Measurements from ENCODE around the gene ERG. TPM values are rescaled to one million over a fixed set of nuclear protein-coding genes. Genes with fewer than 3 reads are reported as not detected.

The ERG gene
- total RNA-seq, 1 experiment from 2014 or later, result 0.11 TPM

- Histone ChIP-seq H3K4me2 (ENCODE audit: insufficient read depth, insufficient read length, low read length) (no peak overlapping the region), H2BK5ac (ENCODE audit: insufficient read length, low read length) (no peak overlapping the region), H3K23me2 (ENCODE audit: insufficient read length, low read depth, low read length, poor library complexity, severe bottlenecking) (no peaks in the 10 kb centered on the region), H3K9ac (ENCODE audit: extremely low read depth, insufficient read length, low read length) (no peak overlapping the region), H3K4ac (ENCODE audit: low read depth, low read length) (no peak overlapping the region), H3K14ac (ENCODE audit: insufficient read depth, low read length) (no peak overlapping the region), H3K4me1 (ENCODE audit: insufficient read depth, low read length) (no peaks in the 10 kb centered on the region), H2BK12ac (ENCODE audit: insufficient read length, low read depth, low read length) (no peak overlapping the region), H2BK120ac (ENCODE audit: low read depth, low read length, poor library complexity, severe bottlenecking) (no peak overlapping the region), H2BK20ac (ENCODE audit: low read depth, low read length, poor library complexity, severe bottlenecking) (no peak overlapping the region), H3K18ac (ENCODE audit: insufficient read length, low read depth, low read length) (no peak overlapping the region), H4K20me1 (ENCODE audit: control insufficient read depth, insufficient read depth, insufficient read length) (no peaks in the 10 kb centered on the region), H3K79me2 (ENCODE audit: insufficient read depth, low read length) (no peaks in the 10 kb centered on the region), H3K23ac (ENCODE audit: insufficient read length, low read depth, low read length) (no peak overlapping the region), H3T11ph (ENCODE audit: low read length) (no peak overlapping the region), H4K91ac (ENCODE audit: insufficient read length, low read depth, low read length) (no peak overlapping the region), H2AFZ (ENCODE audit: low read length) (no peak overlapping the region), H3K27me3 (ENCODE audit: insufficient read depth, low read length) (no peaks in the 10 kb centered on the region), H4K5ac (ENCODE audit: insufficient read length, low read depth, low read length) (no peak overlapping the region), H4K8ac (replicated peaks; ENCODE audit: insufficient read length, low read depth, low read length) (no peak overlapping the region), H3K79me1 (ENCODE audit: insufficient read depth, low read depth, low read length, poor library complexity, severe bottlenecking) (no peaks in the 10 kb centered on the region), H2AK5ac (ENCODE audit: insufficient read length, low read length) (no peak overlapping the region), H3K9me3 (ENCODE audit: control insufficient read depth, low read depth, low read length) (no peaks in the 10 kb centered on the region), H2BK15ac (ENCODE audit: low read depth, low read length) (no peak overlapping the region), H3K27ac (ENCODE audit: insufficient read length, low read depth, low read length) (no peak overlapping the region), H3K56ac (ENCODE audit: insufficient read length, low read depth, low read length) (no peak overlapping the region)
- Mint-ChIP-seq H3K4me1 (no peaks in the 10 kb centered on the region), H3K27ac (no peak overlapping the region; a peak in 1 of 7 replicates), H3K36me3 (ENCODE audit: insufficient read depth in 1 of 3, low read depth in 3 of 3) (no peaks in the 10 kb centered on the region), H3K4me3 (no peak overlapping the region), H3K9me3 (peaks cover 0 to 2% of the 10 kb centered on the region in 2 experiments; a peak in 2 of 5 replicates), H3K27me3 (ENCODE audit: low read depth) (no peaks in the 10 kb centered on the region; the same call in 1 of the 2 replicates)
- DNase-seq, result no peak
- WGBS (ENCODE audit: extremely low coverage, insufficient read length, low lambda C conversion rate), result no CpG with 5 or more reads among the region's 4 CpGs
- no peak for TF ChIP-seq CTCF (conservative IDR thresholded peaks at IDR 0.05)
Measured at GRCh38 chr21:38340131-38340530, 158.1 kb downstream of the ERG start.

Data from H9 (cell line).